ENCODE results near the gene NXPH1. TPM values are rescaled to one million over a fixed set of nuclear protein-coding genes. Genes with fewer than 3 reads are reported as not detected.

NXPH1 gene
- total RNA-seq, 1 experiment from 2014 or later, result 0.59 TPM

DNA sequence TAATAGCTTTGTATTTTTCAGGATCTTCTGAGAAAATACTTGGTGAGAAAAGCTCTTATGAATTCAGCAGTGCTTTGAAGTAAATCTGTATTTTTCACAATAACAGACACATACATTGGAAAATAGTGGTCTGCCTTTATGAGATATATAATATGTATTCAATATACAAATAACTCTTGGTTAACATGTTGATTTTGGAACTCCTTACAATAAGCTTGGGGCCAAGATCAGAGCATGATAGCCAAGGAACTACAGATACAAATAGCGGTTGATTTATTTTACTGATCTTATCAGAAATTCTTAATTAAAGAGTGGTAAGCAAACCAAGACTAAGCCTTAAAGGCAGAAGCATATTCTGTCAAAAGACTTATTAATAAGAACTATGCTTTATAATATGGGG is 24.5 kb upstream of the NXPH1 start:
- H3K4me3 Mint-ChIP-seq, result no peak overlapping the region
- peaks cover 9% of the 10 kb centered on the region for H3K4me1 Mint-ChIP-seq
- POLR2A ChIA-PET, result no interaction called here
- no peaks in the 10 kb centered on the region for H3K27me3 Mint-ChIP-seq (ENCODE audit: low read depth)
- CTCF ChIA-PET, result interaction anchor here (1.6 kb wide), 1 partner anchor 10 kb away, joined by 5 read pairs; no protein-coding TSS in a partner anchor
- TF ChIP-seq, protein P1, sequence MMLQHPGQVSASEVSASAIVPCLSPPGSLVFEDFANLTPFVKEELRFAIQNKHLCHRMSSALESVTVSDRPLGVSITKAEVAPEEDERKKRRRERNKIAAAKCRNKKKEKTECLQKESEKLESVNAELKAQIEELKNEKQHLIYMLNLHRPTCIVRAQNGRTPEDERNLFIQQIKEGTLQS (CRISPR knock-in tag; conservative IDR thresholded peaks at IDR 0.05), result no peak
- TF ChIP-seq GTF2I (CRISPR knock-in tag; conservative IDR thresholded peaks at IDR 0.05) (no peak), SMAD3 (CRISPR knock-in tag; IDR thresholded peaks at IDR 0.05; ENCODE audit: borderline replicate concordance) (no peak), ZNF138 (CRISPR knock-in tag; conservative IDR thresholded peaks at IDR 0.05) (no peak), MYBL2 (CRISPR knock-in tag; IDR thresholded peaks at IDR 0.05) (no peak), NFATC4 (CRISPR knock-in tag; IDR thresholded peaks at IDR 0.05) (no peak)
- TF ChIP-seq, protein P2, sequence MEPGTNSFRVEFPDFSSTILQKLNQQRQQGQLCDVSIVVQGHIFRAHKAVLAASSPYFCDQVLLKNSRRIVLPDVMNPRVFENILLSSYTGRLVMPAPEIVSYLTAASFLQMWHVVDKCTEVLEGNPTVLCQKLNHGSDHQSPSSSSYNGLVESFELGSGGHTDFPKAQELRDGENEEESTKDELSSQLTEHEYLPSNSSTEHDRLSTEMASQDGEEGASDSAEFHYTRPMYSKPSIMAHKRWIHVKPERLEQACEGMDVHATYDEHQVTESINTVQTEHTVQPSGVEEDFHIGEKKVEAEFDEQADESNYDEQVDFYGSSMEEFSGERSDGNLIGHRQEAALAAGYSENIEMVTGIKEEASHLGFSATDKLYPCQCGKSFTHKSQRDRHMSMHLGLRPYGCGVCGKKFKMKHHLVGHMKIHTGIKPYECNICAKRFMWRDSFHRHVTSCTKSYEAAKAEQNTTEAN (CRISPR knock-in tag; IDR thresholded peaks at IDR 0.05), result no peak
- TF ChIP-seq, protein P3, sequence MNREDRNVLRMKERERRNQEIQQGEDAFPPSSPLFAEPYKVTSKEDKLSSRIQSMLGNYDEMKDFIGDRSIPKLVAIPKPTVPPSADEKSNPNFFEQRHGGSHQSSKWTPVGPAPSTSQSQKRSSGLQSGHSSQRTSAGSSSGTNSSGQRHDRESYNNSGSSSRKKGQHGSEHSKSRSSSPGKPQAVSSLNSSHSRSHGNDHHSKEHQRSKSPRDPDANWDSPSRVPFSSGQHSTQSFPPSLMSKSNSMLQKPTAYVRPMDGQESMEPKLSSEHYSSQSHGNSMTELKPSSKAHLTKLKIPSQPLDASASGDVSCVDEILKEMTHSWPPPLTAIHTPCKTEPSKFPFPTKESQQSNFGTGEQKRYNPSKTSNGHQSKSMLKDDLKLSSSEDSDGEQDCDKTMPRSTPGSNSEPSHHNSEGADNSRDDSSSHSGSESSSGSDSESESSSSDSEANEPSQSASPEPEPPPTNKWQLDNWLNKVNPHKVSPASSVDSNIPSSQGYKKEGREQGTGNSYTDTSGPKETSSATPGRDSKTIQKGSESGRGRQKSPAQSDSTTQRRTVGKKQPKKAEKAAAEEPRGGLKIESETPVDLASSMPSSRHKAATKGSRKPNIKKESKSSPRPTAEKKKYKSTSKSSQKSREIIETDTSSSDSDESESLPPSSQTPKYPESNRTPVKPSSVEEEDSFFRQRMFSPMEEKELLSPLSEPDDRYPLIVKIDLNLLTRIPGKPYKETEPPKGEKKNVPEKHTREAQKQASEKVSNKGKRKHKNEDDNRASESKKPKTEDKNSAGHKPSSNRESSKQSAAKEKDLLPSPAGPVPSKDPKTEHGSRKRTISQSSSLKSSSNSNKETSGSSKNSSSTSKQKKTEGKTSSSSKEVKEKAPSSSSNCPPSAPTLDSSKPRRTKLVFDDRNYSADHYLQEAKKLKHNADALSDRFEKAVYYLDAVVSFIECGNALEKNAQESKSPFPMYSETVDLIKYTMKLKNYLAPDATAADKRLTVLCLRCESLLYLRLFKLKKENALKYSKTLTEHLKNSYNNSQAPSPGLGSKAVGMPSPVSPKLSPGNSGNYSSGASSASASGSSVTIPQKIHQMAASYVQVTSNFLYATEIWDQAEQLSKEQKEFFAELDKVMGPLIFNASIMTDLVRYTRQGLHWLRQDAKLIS (CRISPR knock-in tag; IDR thresholded peaks at IDR 0.05; ENCODE audit: borderline replicate concordance), result no peak
- TF ChIP-seq, protein P4, sequence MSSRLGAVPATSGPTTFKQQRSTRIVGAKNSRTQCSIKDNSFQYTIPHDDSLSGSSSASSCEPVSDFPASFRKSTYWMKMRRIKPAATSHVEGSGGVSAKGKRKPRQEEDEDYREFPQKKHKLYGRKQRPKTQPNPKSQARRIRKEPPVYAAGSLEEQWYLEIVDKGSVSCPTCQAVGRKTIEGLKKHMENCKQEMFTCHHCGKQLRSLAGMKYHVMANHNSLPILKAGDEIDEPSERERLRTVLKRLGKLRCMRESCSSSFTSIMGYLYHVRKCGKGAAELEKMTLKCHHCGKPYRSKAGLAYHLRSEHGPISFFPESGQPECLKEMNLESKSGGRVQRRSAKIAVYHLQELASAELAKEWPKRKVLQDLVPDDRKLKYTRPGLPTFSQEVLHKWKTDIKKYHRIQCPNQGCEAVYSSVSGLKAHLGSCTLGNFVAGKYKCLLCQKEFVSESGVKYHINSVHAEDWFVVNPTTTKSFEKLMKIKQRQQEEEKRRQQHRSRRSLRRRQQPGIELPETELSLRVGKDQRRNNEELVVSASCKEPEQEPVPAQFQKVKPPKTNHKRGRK (CRISPR knock-in tag; IDR thresholded peaks at IDR 0.05; ENCODE audit: borderline replicate concordance), result no peak
- no peak for DNase-seq (ENCODE audit: low spot score)
- peaks cover 5% of the 10 kb centered on the region for H3K36me3 Mint-ChIP-seq
- no peak for ATAC-seq
- H3K9me3 Mint-ChIP-seq, result peaks cover 18% of the 10 kb centered on the region
- no peak overlapping the region for H3K27ac Mint-ChIP-seq

DNA sequence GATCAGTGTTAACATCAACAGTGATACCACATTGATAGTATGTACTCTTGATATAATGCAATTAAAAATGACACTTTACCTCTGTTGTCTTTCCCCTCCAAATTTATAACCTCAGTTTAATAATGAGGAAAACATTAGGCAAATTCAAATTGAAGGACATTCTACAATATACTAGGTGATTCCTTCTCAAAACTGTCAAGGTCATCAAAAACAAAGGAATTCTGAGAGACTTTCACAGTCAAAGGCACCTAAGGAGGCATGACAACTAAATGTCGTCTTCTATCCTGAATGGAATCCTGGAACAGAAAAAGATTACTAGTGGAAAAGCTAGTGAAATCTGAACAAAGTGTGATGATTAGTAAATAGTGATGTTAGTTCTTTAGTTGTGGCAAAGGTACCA is 22.3 kb upstream of the NXPH1 start:
- CTCF ChIA-PET, result no interaction called here
- POLR2A ChIA-PET, result no interaction called here
- Mint-ChIP-seq H3K9me3 (peaks cover 14% of the 10 kb centered on the region), H3K4me1 (peaks cover 14% of the 10 kb centered on the region), H3K27ac (no peak overlapping the region), H3K27me3 (ENCODE audit: low read depth) (no peaks in the 10 kb centered on the region), H3K36me3 (peaks cover 5% of the 10 kb centered on the region), H3K4me3 (no peak overlapping the region)
- DNase-seq (ENCODE audit: low spot score) (no peak), ATAC-seq (no peak)
- TF ChIP-seq SP1 (CRISPR knock-in tag; conservative IDR thresholded peaks at IDR 0.05) (no peak), CBFB (CRISPR knock-in tag; IDR thresholded peaks at IDR 0.05; ENCODE audit: low read depth) (no peak), SMAD4 (CRISPR knock-in tag; IDR thresholded peaks at IDR 0.05) (no peak), ZNF416 (CRISPR knock-in tag; IDR thresholded peaks at IDR 0.05) (no peak), CREB1 (CRISPR knock-in tag; IDR thresholded peaks at IDR 0.05) (no peak), ZNF396 (CRISPR knock-in tag; IDR thresholded peaks at IDR 0.05; ENCODE audit: borderline replicate concordance) (no peak), ELF4 (CRISPR knock-in tag; IDR thresholded peaks at IDR 0.05; ENCODE audit: low read depth) (no peak), JAZF1 (CRISPR knock-in tag; IDR thresholded peaks at IDR 0.05) (no peak), IRF2 (CRISPR knock-in tag; IDR thresholded peaks at IDR 0.05; ENCODE audit: borderline replicate concordance, low read depth) (no peak), MYBL2 (CRISPR knock-in tag; IDR thresholded peaks at IDR 0.05) (no peak)
- TF ChIP-seq, protein P1 (CRISPR knock-in tag; conservative IDR thresholded peaks at IDR 0.05), result no peak
- TF ChIP-seq, protein P5, sequence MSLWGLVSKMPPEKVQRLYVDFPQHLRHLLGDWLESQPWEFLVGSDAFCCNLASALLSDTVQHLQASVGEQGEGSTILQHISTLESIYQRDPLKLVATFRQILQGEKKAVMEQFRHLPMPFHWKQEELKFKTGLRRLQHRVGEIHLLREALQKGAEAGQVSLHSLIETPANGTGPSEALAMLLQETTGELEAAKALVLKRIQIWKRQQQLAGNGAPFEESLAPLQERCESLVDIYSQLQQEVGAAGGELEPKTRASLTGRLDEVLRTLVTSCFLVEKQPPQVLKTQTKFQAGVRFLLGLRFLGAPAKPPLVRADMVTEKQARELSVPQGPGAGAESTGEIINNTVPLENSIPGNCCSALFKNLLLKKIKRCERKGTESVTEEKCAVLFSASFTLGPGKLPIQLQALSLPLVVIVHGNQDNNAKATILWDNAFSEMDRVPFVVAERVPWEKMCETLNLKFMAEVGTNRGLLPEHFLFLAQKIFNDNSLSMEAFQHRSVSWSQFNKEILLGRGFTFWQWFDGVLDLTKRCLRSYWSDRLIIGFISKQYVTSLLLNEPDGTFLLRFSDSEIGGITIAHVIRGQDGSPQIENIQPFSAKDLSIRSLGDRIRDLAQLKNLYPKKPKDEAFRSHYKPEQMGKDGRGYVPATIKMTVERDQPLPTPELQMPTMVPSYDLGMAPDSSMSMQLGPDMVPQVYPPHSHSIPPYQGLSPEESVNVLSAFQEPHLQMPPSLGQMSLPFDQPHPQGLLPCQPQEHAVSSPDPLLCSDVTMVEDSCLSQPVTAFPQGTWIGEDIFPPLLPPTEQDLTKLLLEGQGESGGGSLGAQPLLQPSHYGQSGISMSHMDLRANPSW (CRISPR knock-in tag; conservative IDR thresholded peaks at IDR 0.05; ENCODE audit: low read depth), result no peak
- TF ChIP-seq, protein P6, sequence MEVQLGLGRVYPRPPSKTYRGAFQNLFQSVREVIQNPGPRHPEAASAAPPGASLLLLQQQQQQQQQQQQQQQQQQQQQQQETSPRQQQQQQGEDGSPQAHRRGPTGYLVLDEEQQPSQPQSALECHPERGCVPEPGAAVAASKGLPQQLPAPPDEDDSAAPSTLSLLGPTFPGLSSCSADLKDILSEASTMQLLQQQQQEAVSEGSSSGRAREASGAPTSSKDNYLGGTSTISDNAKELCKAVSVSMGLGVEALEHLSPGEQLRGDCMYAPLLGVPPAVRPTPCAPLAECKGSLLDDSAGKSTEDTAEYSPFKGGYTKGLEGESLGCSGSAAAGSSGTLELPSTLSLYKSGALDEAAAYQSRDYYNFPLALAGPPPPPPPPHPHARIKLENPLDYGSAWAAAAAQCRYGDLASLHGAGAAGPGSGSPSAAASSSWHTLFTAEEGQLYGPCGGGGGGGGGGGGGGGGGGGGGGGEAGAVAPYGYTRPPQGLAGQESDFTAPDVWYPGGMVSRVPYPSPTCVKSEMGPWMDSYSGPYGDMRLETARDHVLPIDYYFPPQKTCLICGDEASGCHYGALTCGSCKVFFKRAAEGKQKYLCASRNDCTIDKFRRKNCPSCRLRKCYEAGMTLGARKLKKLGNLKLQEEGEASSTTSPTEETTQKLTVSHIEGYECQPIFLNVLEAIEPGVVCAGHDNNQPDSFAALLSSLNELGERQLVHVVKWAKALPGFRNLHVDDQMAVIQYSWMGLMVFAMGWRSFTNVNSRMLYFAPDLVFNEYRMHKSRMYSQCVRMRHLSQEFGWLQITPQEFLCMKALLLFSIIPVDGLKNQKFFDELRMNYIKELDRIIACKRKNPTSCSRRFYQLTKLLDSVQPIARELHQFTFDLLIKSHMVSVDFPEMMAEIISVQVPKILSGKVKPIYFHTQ (CRISPR knock-in tag; IDR thresholded peaks at IDR 0.05), result no peak
- TF ChIP-seq, protein P7, sequence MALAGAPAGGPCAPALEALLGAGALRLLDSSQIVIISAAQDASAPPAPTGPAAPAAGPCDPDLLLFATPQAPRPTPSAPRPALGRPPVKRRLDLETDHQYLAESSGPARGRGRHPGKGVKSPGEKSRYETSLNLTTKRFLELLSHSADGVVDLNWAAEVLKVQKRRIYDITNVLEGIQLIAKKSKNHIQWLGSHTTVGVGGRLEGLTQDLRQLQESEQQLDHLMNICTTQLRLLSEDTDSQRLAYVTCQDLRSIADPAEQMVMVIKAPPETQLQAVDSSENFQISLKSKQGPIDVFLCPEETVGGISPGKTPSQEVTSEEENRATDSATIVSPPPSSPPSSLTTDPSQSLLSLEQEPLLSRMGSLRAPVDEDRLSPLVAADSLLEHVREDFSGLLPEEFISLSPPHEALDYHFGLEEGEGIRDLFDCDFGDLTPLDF (CRISPR knock-in tag; IDR thresholded peaks at IDR 0.05), result no peak

Measured in WTC11 (cell line).